ENCODE results near the gene ITM2A.

The ITM2A gene

GRCh38 chrX:79371101-79371500, 4.0 kb upstream of the ITM2A start:
- no peaks in the 10 kb centered on the region for H3K36me3 ChIP-seq
- H3K4me1 ChIP-seq: no peaks in the 10 kb centered on the region
- no peak overlapping the region for H3K4me2 ChIP-seq
- H3K9ac ChIP-seq: no peak overlapping the region
- no peak for TF ChIP-seq Cebpa-rat (IDR thresholded peaks at IDR 0.05)
- H3K9me3 ChIP-seq: peaks cover 12% of the 10 kb centered on the region; the same call in 1 of the 2 replicates
- H3K4me3 ChIP-seq: no peak overlapping the region
- peaks cover 75% of the 10 kb centered on the region for H3K27me3 ChIP-seq
- H4K20me1 ChIP-seq: no peaks in the 10 kb centered on the region
- H3K27ac ChIP-seq: no peak overlapping the region

DNA sequence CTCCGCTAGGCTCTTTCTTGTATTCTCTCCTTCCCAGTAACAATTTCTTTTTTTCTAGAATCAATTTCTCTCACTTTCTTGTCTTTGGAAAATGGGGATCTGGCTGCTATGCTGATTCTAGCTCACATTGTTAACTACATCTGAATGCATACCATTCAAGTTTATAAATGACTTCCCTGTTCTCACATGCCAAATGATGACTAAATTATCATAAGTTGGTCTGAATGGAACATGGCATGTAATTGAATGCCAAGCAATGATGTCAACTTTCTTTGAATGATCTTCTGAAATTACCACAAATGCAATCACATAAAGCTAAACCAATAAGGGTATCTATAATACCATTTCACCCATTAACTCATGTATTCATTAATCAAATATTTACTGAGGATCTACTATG, 2.7 kb upstream of the ITM2A start:
- Histone ChIP-seq H3K9ac (no peak overlapping the region), H3K4me2 (no peak overlapping the region), H3K36me3 (no peaks in the 10 kb centered on the region), H3K27ac (no peak overlapping the region), H3K9me3 (peaks cover 12% of the 10 kb centered on the region; the same call in 1 of the 2 replicates), H3K4me1 (no peaks in the 10 kb centered on the region), H3K27me3 (peaks cover 74% of the 10 kb centered on the region), H3K4me3 (no peak overlapping the region), H4K20me1 (no peaks in the 10 kb centered on the region)
- TF ChIP-seq Cebpa-rat (IDR thresholded peaks at IDR 0.05): no peak

DNA sequence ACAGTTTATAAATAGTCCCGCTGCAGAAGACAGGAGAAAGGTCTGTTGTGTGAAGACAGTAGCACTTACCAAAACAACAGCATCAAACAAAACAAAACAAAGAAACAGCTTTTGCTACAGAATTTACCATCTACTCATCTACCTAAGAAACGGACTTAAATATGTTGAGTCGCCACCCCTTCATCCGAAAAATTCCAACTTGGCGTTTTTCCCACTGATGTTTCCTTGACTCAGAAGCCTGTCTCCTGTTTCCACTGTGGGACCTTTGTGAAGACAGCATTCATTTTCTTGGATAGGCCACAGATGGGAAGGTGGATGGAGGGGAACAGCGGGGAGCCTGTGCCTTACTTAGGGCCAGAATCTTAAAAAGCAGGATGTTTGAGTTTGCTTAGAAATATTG, 1.3 kb upstream of the ITM2A start:
- Histone ChIP-seq H3K4me3 (no peak overlapping the region), H3K27ac (no peak overlapping the region)
- TF ChIP-seq Cebpa-rat (IDR thresholded peaks at IDR 0.05): no peak

GRCh38 chrX:79367907-79368306, 773 bp upstream of the ITM2A start:
- no peaks in the 10 kb centered on the region for H3K4me1 ChIP-seq
- no peak for TF ChIP-seq Cebpa-rat (IDR thresholded peaks at IDR 0.05)
- no peak overlapping the region for H3K4me3 ChIP-seq
- peaks cover 12% of the 10 kb centered on the region; the same call in 1 of the 2 replicates for H3K9me3 ChIP-seq
- no peak overlapping the region for H3K9ac ChIP-seq
- H3K27me3 ChIP-seq: peaks cover 75% of the 10 kb centered on the region
- H3K36me3 ChIP-seq: no peaks in the 10 kb centered on the region
- H3K4me2 ChIP-seq: no peak overlapping the region
- H3K27ac ChIP-seq: no peak overlapping the region
- no peaks in the 10 kb centered on the region for H4K20me1 ChIP-seq

More for the DNA sequence above, 1.3 kb upstream of the ITM2A start:
- H3K4me2 ChIP-seq: no peak overlapping the region
- H3K9ac ChIP-seq: no peak overlapping the region
- H3K36me3 ChIP-seq: no peaks in the 10 kb centered on the region
- no peaks in the 10 kb centered on the region for H4K20me1 ChIP-seq
- H3K4me1 ChIP-seq: no peaks in the 10 kb centered on the region
- peaks cover 12% of the 10 kb centered on the region; the same call in 1 of the 2 replicates for H3K9me3 ChIP-seq
- peaks cover 70% of the 10 kb centered on the region for H3K27me3 ChIP-seq

DNA sequence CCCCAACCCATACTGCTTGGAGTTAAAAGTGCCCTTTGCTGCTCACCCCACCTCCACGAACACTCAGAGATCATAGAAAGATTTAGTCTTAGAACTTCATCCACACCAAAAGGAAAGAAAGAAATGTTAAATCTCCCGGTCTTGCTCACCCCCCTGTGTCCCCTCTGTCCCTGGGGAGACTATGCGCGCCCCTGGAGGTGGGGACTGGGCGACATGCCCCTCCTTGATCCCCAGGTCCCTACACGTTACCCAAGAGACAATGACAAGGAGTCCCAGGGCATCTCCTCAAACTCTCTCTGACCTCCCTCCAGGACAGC, 620 bp downstream of the ITM2A start:
- no peaks in the 10 kb centered on the region for H4K20me1 ChIP-seq
- no peaks in the 10 kb centered on the region for H3K36me3 ChIP-seq
- H3K4me1 ChIP-seq: no peaks in the 10 kb centered on the region
- peaks cover 81% of the 10 kb centered on the region for H3K27me3 ChIP-seq
- no peak for TF ChIP-seq Cebpa-rat (IDR thresholded peaks at IDR 0.05)
- no peak overlapping the region for H3K27ac ChIP-seq
- H3K4me3 ChIP-seq: no peak overlapping the region
- no peak overlapping the region for H3K4me2 ChIP-seq
- H3K9me3 ChIP-seq: peaks cover 12% of the 10 kb centered on the region; the same call in 1 of the 2 replicates
- H3K9ac ChIP-seq: no peak overlapping the region

DNA sequence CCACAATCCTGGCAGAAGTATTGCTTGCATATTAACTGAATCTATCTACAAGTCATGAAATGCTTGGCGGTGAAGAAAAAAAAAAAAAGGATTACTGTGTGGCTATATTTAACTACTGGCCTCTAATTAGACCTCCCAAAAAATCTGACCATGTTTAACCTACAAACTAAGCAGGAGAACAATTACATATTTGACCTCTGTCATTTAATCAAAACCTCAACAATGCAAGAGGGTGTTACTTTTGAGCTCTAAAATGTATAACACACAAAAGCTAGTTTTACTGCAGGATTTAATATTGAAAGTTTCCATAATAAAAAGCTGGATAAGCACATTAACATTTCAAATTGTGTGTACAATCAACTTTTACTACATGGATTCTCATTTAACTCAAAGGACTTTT, 1.5 kb downstream of the ITM2A start:
- no peak overlapping the region for H3K4me2 ChIP-seq
- H3K4me3 ChIP-seq: no peak overlapping the region
- H3K9ac ChIP-seq: no peak overlapping the region

GRCh38 chrX:79364306-79364705, 2.8 kb downstream of the ITM2A start:
- no peak overlapping the region for H3K9ac ChIP-seq
- H3K9me3 ChIP-seq: peaks cover 12% of the 10 kb centered on the region; the same call in 1 of the 2 replicates
- H3K4me2 ChIP-seq: no peak overlapping the region
- H4K20me1 ChIP-seq: no peaks in the 10 kb centered on the region
- TF ChIP-seq Cebpa-rat (IDR thresholded peaks at IDR 0.05): no peak
- H3K27ac ChIP-seq: no peak overlapping the region
- H3K27me3 ChIP-seq: peaks cover 75% of the 10 kb centered on the region
- H3K4me3 ChIP-seq: no peak overlapping the region
- H3K36me3 ChIP-seq: no peaks in the 10 kb centered on the region
- H3K4me1 ChIP-seq: no peaks in the 10 kb centered on the region

More for the DNA sequence above, 1.5 kb downstream of the ITM2A start:
- Histone ChIP-seq H4K20me1 (no peaks in the 10 kb centered on the region), H3K9me3 (peaks cover 12% of the 10 kb centered on the region; the same call in 1 of the 2 replicates), H3K27ac (no peak overlapping the region), H3K4me1 (no peaks in the 10 kb centered on the region), H3K27me3 (peaks cover 85% of the 10 kb centered on the region), H3K36me3 (no peaks in the 10 kb centered on the region)
- TF ChIP-seq Cebpa-rat (IDR thresholded peaks at IDR 0.05): no peak

- Histone ChIP-seq H3K4me1 (no peaks in the 10 kb centered on the region), H3K27me3 (peaks cover 55% of the 10 kb centered on the region), H3K4me2 (no peak overlapping the region), H3K27ac (no peak overlapping the region), H4K20me1 (no peaks in the 10 kb centered on the region), H3K4me3 (no peak overlapping the region), H3K9ac (no peak overlapping the region), H3K9me3 (0 out of 2 replicates have a peak, but pooled peaks cover under 1% of the 10 kb centered on the region), H3K36me3 (no peaks in the 10 kb centered on the region)
- TF ChIP-seq Cebpa-rat (IDR thresholded peaks at IDR 0.05): no peak
Measured at GRCh38 chrX:79361192-79361870, 5.8 kb downstream of the ITM2A start.

DNA sequence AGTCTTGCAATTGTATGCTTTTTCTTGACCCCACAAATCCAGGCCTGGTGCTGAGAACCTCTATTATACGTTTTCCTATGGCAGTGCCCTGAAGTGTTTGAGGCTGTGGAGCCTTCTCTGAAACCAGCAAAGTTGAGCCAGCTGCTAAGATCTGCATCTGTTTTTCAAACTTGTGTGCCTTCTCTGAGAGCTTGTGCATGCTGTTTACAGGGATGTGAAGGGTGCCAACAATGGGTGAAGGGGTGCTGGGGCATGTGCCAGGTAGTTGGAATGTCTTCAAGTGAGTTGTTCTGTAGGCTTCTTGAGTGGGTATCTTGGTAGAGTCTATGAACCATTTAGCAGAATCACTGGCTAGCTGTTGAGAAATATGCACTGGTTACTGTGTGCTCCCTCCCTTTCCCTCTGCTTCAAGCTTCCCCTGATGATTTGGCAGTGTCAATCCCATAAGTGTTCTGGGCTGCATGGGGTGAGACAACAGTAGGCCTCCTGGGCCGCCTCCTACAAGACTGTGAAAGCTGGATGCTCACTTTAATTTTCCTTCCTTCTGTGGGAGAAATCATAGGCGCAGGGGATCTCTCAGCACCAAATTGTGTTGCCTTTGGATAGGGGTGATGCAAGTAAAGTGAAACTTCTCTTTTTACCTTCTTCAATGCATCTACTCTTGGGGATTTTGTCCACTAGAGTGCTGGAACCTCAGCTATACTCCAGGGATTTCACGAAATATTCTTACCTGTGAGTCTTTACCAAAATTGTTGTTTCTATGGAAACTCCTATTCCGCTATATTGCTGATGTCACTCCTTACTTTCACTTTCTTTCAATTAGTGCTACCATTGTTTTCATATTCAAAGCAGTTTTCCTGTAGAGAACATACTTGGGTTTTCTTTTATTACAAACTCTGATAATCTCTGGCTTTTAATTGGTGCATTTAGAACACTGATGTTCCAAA, 30.0 kb downstream of the ITM2A start:
- H3K36me3 ChIP-seq: no peaks in the 10 kb centered on the region
- no peak overlapping the region for H3K4me3 ChIP-seq
- H3K9me3 ChIP-seq: peaks cover 3% of the 10 kb centered on the region; the same call in 1 of the 2 replicates
- TF ChIP-seq Cebpa-rat (IDR thresholded peaks at IDR 0.05): no peak
- no peaks in the 10 kb centered on the region for H3K4me1 ChIP-seq
- no peak overlapping the region for H3K27ac ChIP-seq
- H4K20me1 ChIP-seq: no peaks in the 10 kb centered on the region
- H3K27me3 ChIP-seq: peaks cover 19% of the 10 kb centered on the region
- H3K4me2 ChIP-seq: peak overlapping the region; percentile 29; the same call in 1 of the 2 replicates
- no peak overlapping the region for H3K9ac ChIP-seq

GRCh38 chrX:79330022-79330421, 37.1 kb downstream of the ITM2A start:
- Histone ChIP-seq H3K36me3 (no peaks in the 10 kb centered on the region), H4K20me1 (no peaks in the 10 kb centered on the region), H3K9me3 (no peaks in the 10 kb centered on the region), H3K9ac (no peak overlapping the region), H3K4me2 (no peak overlapping the region), H3K4me1 (no peaks in the 10 kb centered on the region), H3K4me3 (no peak overlapping the region), H3K27ac (no peak overlapping the region), H3K27me3 (peaks cover 52% of the 10 kb centered on the region)
- TF ChIP-seq Cebpa-rat (IDR thresholded peaks at IDR 0.05): no peak

All from BLaER1 (cell line).